ENCODE data around the gene SPOPL.
"Not testable (repeated sequence)": the region's sequence is repeated elsewhere in the genome, so short reads cannot be mapped to it uniquely, and the experiment has no call there.

SPOPL gene

GRCh38 chr2:138468617-138469016 lies 33.0 kb upstream of the SPOPL start:
- no peak for TF ChIP-seq CTCF (IDR thresholded peaks at IDR 0.05; ENCODE audit: borderline replicate concordance, insufficient read depth, low read depth, low read length)
- H3K4me3 ChIP-seq (ENCODE audit: low read depth, low read length), result no peak overlapping the region

GRCh38 chr2:138469411-138469810 lies 32.2 kb upstream of the SPOPL start:
- H3K4me3 ChIP-seq (ENCODE audit: low read depth, low read length), result no peak overlapping the region
- no peak for TF ChIP-seq CTCF (IDR thresholded peaks at IDR 0.05; ENCODE audit: borderline replicate concordance, insufficient read depth, low read depth, low read length)

GRCh38 chr2:138470941-138471340 lies 30.6 kb upstream of the SPOPL start:
- no peak for TF ChIP-seq CTCF (IDR thresholded peaks at IDR 0.05; ENCODE audit: borderline replicate concordance, insufficient read depth, low read depth, low read length)
- no peak overlapping the region for H3K4me3 ChIP-seq (ENCODE audit: low read depth, low read length)

- H3K4me3 ChIP-seq (ENCODE audit: low read depth, low read length), result no peak overlapping the region
- no peak for TF ChIP-seq CTCF (IDR thresholded peaks at IDR 0.05; ENCODE audit: borderline replicate concordance, insufficient read depth, low read depth, low read length)
These were observed 27.3 kb upstream of the SPOPL start for GRCh38 chr2:138474100-138474825.

- no peak overlapping the region for H3K4me3 ChIP-seq (ENCODE audit: low read depth, low read length)
- TF ChIP-seq CTCF (IDR thresholded peaks at IDR 0.05; ENCODE audit: borderline replicate concordance, insufficient read depth, low read depth, low read length), result no peak
These were observed 26.2 kb upstream of the SPOPL start for GRCh38 chr2:138475277-138475776.

GRCh38 chr2:138476186-138476585 lies 25.4 kb upstream of the SPOPL start:
- no peak overlapping the region for H3K4me3 ChIP-seq (ENCODE audit: low read depth, low read length)
- no peak for TF ChIP-seq CTCF (IDR thresholded peaks at IDR 0.05; ENCODE audit: borderline replicate concordance, insufficient read depth, low read depth, low read length)

GRCh38 chr2:138476940-138477339 lies 24.6 kb upstream of the SPOPL start:
- no peak for TF ChIP-seq CTCF (IDR thresholded peaks at IDR 0.05; ENCODE audit: borderline replicate concordance, insufficient read depth, low read depth, low read length)
- H3K4me3 ChIP-seq (ENCODE audit: low read depth, low read length), result no peak overlapping the region

- H3K4me3 ChIP-seq (ENCODE audit: low read depth, low read length), result not testable (repeated sequence)
These were observed 18.8 kb upstream of the SPOPL start for GRCh38 chr2:138482796-138483195.
